Neuronal stem cell (in vitro differentiated cells): ENCODE results near the gene CAMK1D.

ENCODE experiments used
- DNase-seq: peaks from one replicate; pipeline ENCODE4 v3.0.0-alpha.2; 2013; ENCODE audit warnings: low spot score
- H2AFZ ChIP-seq: one replicate; pipeline ENCODE4 v1.6.1; 2013; ENCODE audit warnings: mild to moderate bottlenecking, low read length, inconsistent platforms
- H2AK5ac ChIP-seq: 2 replicates; pipeline ENCODE4 v1.6.1; 2013; ENCODE audit warnings: low read depth, mild to moderate bottlenecking, inconsistent platforms, low read length, moderate library complexity, mixed read lengths
- H2BK120ac ChIP-seq: 2 replicates; pipeline ENCODE4 v1.6.1; 2013; ENCODE audit warnings: low read depth, mild to moderate bottlenecking, inconsistent platforms, low read length, moderate library complexity, mixed read lengths
- H2BK12ac ChIP-seq: one replicate; pipeline ENCODE4 v1.6.1; 2013; ENCODE audit warnings: low read length, inconsistent platforms
- H2BK15ac ChIP-seq: 2 replicates; pipeline ENCODE4 v1.6.1; 2013; ENCODE audit warnings: mild to moderate bottlenecking, low read length, inconsistent platforms, mixed read lengths
- H2BK5ac ChIP-seq: one replicate; pipeline ENCODE4 v1.6.1; 2013; ENCODE audit warnings: inconsistent platforms, mild to moderate bottlenecking, low read length, moderate library complexity
- H3K14ac ChIP-seq: one replicate; pipeline ENCODE4 v1.6.1; 2013; ENCODE audit warnings: low read length, inconsistent platforms
- H3K18ac ChIP-seq: 2 replicates; pipeline ENCODE4 v1.6.1; 2013; ENCODE audit warnings: low read length, inconsistent platforms
- H3K23ac ChIP-seq: 2 replicates; pipeline ENCODE4 v1.6.1; 2013; ENCODE audit warnings: low read depth, mild to moderate bottlenecking, mixed read lengths, low read length, inconsistent platforms; ENCODE audit not compliant: poor library complexity
- H3K27ac ChIP-seq: replicated peaks from 3 replicates; pipeline ENCODE4 v1.5.1; 2013; ENCODE audit warnings: low read length, inconsistent platforms
- H3K27me3 ChIP-seq, 3 experiments: 2 replicates each; pipeline ENCODE4 v1.6.1; 2013; ENCODE audit warnings: low read length in 3 of 3, mild to moderate bottlenecking in 2 of 3, inconsistent platforms in 1 of 3, low read depth in 1 of 3, mixed read lengths in 1 of 3, moderate library complexity in 1 of 3; ENCODE audit not compliant: control insufficient read depth in 3 of 3, insufficient read depth in 3 of 3
- H3K36me3 ChIP-seq, 2 donors: replicated peaks in 1 of 2; 2 replicates each; pipeline ENCODE4 v1.6.1; 2013; ENCODE audit warnings: low read length in 2 of 2; ENCODE audit not compliant: control insufficient read depth in 2 of 2, insufficient read depth in 2 of 2
- H3K4ac ChIP-seq: 2 replicates; pipeline ENCODE4 v1.6.1; 2013; ENCODE audit warnings: inconsistent platforms, mild to moderate bottlenecking, low read length, moderate library complexity
- H3K4me1 ChIP-seq, 2 donors: 1 replicate in 1 of 2; 2 replicates in 1 of 2; pipeline ENCODE4 v1.6.1; 2013; ENCODE audit warnings: low read length in 2 of 2, low read depth in 1 of 2; ENCODE audit not compliant: control insufficient read depth in 2 of 2, insufficient read depth in 1 of 2
- H3K4me2 ChIP-seq: one replicate; pipeline ENCODE4 v1.6.1; 2013; ENCODE audit warnings: mild to moderate bottlenecking, low read length, inconsistent platforms; ENCODE audit not compliant: insufficient read depth, poor library complexity, severe bottlenecking
- H3K4me3 ChIP-seq, 2 donors: 2 replicates each; pipeline ENCODE4 v1.5.1; 2013; ENCODE audit warnings: low read length in 2 of 2, mild to moderate bottlenecking in 2 of 2, inconsistent platforms in 1 of 2, moderate library complexity in 1 of 2
- H3K79me1 ChIP-seq: one replicate; pipeline ENCODE4 v1.6.1; 2013; ENCODE audit warnings: low read depth, mild to moderate bottlenecking, inconsistent platforms, low read length, moderate library complexity
- H3K9ac ChIP-seq: one replicate; pipeline ENCODE4 v1.6.1; 2013; ENCODE audit warnings: mild to moderate bottlenecking, low read depth, low read length, inconsistent platforms; ENCODE audit not compliant: poor library complexity
- H3K9me3 ChIP-seq, 2 donors: replicated peaks in 1 of 2; 2 replicates each; pipeline versions ENCODE3 to v1.6.1; 2013; ENCODE audit warnings: low read length in 2 of 2, mild to moderate bottlenecking in 2 of 2, inconsistent platforms in 1 of 2, low read depth in 1 of 2, mixed read lengths in 1 of 2, moderate library complexity in 1 of 2; ENCODE audit not compliant: control insufficient read depth in 2 of 2, insufficient read depth in 1 of 2
- H4K8ac ChIP-seq: one replicate; pipeline ENCODE4 v1.6.1; 2013; ENCODE audit warnings: low read depth, mild to moderate bottlenecking, inconsistent platforms, low read length, moderate library complexity
- H4K91ac ChIP-seq: one replicate; pipeline ENCODE4 v1.6.1; 2013; ENCODE audit warnings: low read length, low read depth, mild to moderate bottlenecking, inconsistent platforms; ENCODE audit not compliant: poor library complexity
- WGBS, 2 donors: extraction: QIAGEN DNeasy Blood & Tissue Kit; methylation state at CpG; one replicate each; pipeline ENCODE4 v1.1.7; 2013; ENCODE audit warnings: missing lambda C conversion rate in 2 of 2, mixed read lengths in 1 of 2; ENCODE audit not compliant: insufficient read length in 2 of 2, insufficient replicate concordance in 1 of 2; ENCODE audit errors: extremely low coverage in 2 of 2; 5-methylcytosine and 5-hydroxymethylcytosine counted together

Gene CAMK1D

DNA sequence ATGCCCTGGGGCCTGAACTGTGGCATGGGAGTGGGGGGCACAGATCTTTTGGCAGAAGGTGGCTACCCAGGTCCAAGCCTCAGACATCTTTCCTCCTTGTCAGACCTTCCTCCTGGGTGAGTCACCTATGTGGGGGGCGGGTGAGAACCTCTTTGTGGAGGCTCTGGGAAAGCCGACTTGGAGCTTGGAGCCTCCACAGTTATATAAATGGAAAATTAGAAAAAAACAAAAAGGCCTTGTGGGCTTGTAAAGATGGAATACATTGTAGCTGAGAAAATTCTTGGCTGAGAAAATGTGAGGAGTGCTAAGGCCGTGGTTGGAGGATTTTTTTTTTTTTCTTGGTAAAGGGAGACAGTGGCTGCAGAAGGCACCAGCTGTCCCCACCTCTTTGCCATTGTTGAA is 359.7 kb downstream of the CAMK1D start:
- no peak overlapping the region for H3K4ac ChIP-seq
- no peak overlapping the region for H2BK15ac ChIP-seq
- peaks cover 1 to 23% of the 10 kb centered on the region in 2 donors for H3K4me1 ChIP-seq
- no peak for DNase-seq
- H3K9ac ChIP-seq: no peak overlapping the region
- no peaks in the 10 kb centered on the region for H3K27me3 ChIP-seq
- H2BK5ac ChIP-seq: no peak overlapping the region
- H2BK120ac ChIP-seq: no peak overlapping the region
- no peak overlapping the region for H3K4me2 ChIP-seq
- no peak overlapping the region for H3K23ac ChIP-seq
- no peak overlapping the region for H2AFZ ChIP-seq
- no peaks in the 10 kb centered on the region for H3K36me3 ChIP-seq
- H4K8ac ChIP-seq: no peak overlapping the region
- H3K14ac ChIP-seq: no peak overlapping the region
- WGBS, 2 donors: no CpG with 5 or more reads among the region's 3 CpGs
- H3K9me3 ChIP-seq: no peaks in the 10 kb centered on the region
- no peak overlapping the region for H2BK12ac ChIP-seq
- no peaks in the 10 kb centered on the region for H3K79me1 ChIP-seq
- H3K27ac ChIP-seq: no peak overlapping the region
- H3K4me3 ChIP-seq: no peak overlapping the region
- H3K18ac ChIP-seq: peak overlapping the region; percentile 38
- no peak overlapping the region for H4K91ac ChIP-seq
- H2AK5ac ChIP-seq: no peak overlapping the region

- Histone ChIP-seq H2BK120ac (no peak overlapping the region), H2AK5ac (no peak overlapping the region), H2BK5ac (no peak overlapping the region), H3K4ac (no peak overlapping the region), H2AFZ (no peak overlapping the region), H3K23ac (no peak overlapping the region), H4K8ac (no peak overlapping the region), H4K91ac (no peak overlapping the region), H3K27me3 (no peaks in the 10 kb centered on the region), H3K14ac (no peak overlapping the region), H3K4me3 (no peak overlapping the region), H3K9ac (no peak overlapping the region), H3K4me1 (peaks cover 1 to 23% of the 10 kb centered on the region in 2 donors), H3K9me3 (no peaks in the 10 kb centered on the region), H2BK15ac (no peak overlapping the region), H3K36me3 (no peaks in the 10 kb centered on the region), H3K18ac (no peak overlapping the region), H2BK12ac (no peak overlapping the region), H3K79me1 (no peaks in the 10 kb centered on the region), H3K27ac (no peak overlapping the region), H3K4me2 (no peak overlapping the region)
- no peak for DNase-seq
- WGBS, 2 donors: no CpG with 5 or more reads among the region's 4 CpGs
These were observed 360.2 kb downstream of the CAMK1D start for GRCh38 chr10:12709521-12709963.

DNA sequence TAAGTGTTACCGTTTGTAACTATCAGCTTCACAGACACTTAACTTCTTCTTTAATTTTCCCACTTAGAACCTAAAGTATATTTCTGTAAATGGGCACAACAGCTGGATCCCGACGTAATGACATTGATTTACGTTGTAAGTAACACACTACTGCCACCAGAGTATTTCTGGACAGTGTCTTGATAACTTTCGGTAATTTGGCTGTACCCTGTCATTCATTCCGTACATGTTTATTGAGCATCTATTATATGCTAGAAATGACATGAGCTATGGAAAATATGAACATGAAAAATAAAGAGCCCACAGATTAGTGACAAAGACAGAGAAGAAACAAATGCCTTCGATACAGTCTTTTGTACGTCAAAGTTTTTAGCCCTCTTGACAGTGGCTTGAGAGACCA is 360.8 kb downstream of the CAMK1D start:
- H2BK15ac ChIP-seq: no peak overlapping the region
- no peak overlapping the region for H2BK5ac ChIP-seq
- H3K4me3 ChIP-seq: no peak overlapping the region
- H3K9me3 ChIP-seq: no peaks in the 10 kb centered on the region
- H3K36me3 ChIP-seq: no peaks in the 10 kb centered on the region
- no peak overlapping the region for H3K14ac ChIP-seq
- H2AK5ac ChIP-seq: no peak overlapping the region
- H3K4me2 ChIP-seq: no peak overlapping the region
- H3K27me3 ChIP-seq: no peaks in the 10 kb centered on the region
- H4K91ac ChIP-seq: no peak overlapping the region
- no peak overlapping the region for H3K4ac ChIP-seq
- DNase-seq: no peak
- H4K8ac ChIP-seq: no peak overlapping the region
- H3K27ac ChIP-seq: no peak overlapping the region
- H3K23ac ChIP-seq: no peak overlapping the region
- no peak overlapping the region for H3K9ac ChIP-seq
- H2AFZ ChIP-seq: no peak overlapping the region
- WGBS, 2 donors: no CpG with 5 or more reads among the region's 8 CpGs
- no peak overlapping the region for H3K18ac ChIP-seq
- peaks cover 1 to 23% of the 10 kb centered on the region in 2 donors for H3K4me1 ChIP-seq
- no peak overlapping the region for H2BK12ac ChIP-seq
- H3K79me1 ChIP-seq: no peaks in the 10 kb centered on the region
- H2BK120ac ChIP-seq: no peak overlapping the region

GRCh38 chr10:12710594-12711349 is 361.4 kb downstream of the CAMK1D start:
- Histone ChIP-seq H3K4me2 (no peak overlapping the region), H2BK5ac (no peak overlapping the region), H3K14ac (no peak overlapping the region), H3K4me1 (peaks cover 1 to 23% of the 10 kb centered on the region in 2 donors), H3K4me3 (no peak overlapping the region), H3K9me3 (no peaks in the 10 kb centered on the region), H4K8ac (no peak overlapping the region), H3K9ac (no peak overlapping the region), H2BK12ac (no peak overlapping the region), H3K4ac (no peak overlapping the region), H3K18ac (no peak overlapping the region), H3K27ac (no peak overlapping the region), H3K23ac (no peak overlapping the region), H3K27me3 (no peaks in the 10 kb centered on the region), H2AFZ (peak overlapping the region; percentile 43), H2BK120ac (no peak overlapping the region), H3K79me1 (no peaks in the 10 kb centered on the region), H2BK15ac (no peak overlapping the region), H4K91ac (no peak overlapping the region), H3K36me3 (no peaks in the 10 kb centered on the region), H2AK5ac (no peak overlapping the region)
- DNase-seq: peak; percentile 72
- no CpG with 5 or more reads among the region's 9 CpGs for WGBS, 2 donors
